Keratinocyte (primary cell): Measurements from ENCODE around the gene TMEM30A.

Experiments
- EZH2 ChIP-seq: IDR thresholded peaks from one replicate; pipeline ENCODE4 v1.6.1; 2012; ENCODE audit warnings: inconsistent platforms, mild to moderate bottlenecking, low read length, moderate library complexity
- TF ChIP-seq, protein P1 (sequence below), 3 experiments: IDR thresholded peaks in 1 of 3; conservative IDR thresholded peaks in 1 of 3; optimal IDR thresholded peaks in 1 of 3; 2 replicates in 2 of 3; 3 replicates in 1 of 3; pipeline versions ENCODE3 to v1.5.1; 2011; ENCODE audit warnings: low read length in 3 of 3, mild to moderate bottlenecking in 3 of 3, moderate library complexity in 2 of 3, control low read depth in 1 of 3, inconsistent platforms in 1 of 3; ENCODE audit not compliant: insufficient read depth in 2 of 3; ENCODE audit errors: extremely low read depth in 1 of 3

DNA sequence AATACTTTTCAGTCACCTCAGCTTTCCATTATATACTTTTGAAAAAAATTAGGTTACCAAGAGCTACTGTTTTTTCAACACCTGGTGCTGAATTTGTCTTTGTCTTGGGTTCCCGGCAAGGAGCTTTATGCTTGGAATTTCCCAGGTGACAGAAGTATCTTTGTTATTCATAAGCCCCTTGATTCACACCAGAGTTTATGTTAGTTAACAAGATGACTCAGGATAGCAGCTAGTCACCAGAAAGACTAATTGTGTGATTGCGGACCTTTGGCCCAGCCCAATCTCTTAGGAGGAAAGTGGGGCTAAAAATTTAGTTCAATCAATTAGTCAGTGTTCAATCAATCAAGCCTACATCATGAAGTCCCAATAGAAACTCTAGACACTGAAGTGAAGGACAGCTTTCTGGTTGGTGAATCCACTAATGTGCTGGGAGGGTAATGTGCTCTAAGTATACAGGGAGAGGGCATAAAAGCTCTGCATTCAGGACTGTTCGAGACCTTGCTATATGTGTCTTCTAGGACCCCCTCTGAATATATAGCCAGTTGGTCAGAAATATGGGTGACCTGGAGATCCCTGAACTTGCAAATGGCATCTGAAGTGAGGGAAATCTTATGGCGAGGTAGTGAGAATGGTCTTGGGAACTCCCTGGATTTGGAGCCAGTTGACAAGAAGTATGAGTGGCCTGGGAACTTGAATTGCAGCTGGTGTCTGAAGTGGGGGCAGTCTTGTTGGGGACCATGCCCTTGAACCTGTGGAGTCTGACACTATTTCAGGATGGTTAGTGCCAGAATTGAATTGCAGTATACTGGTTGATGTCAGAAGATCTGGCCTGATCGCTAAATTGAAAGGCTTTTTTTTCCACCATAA, 16.2 kb downstream of the TMEM30A start:
- TF ChIP-seq, protein P1, sequence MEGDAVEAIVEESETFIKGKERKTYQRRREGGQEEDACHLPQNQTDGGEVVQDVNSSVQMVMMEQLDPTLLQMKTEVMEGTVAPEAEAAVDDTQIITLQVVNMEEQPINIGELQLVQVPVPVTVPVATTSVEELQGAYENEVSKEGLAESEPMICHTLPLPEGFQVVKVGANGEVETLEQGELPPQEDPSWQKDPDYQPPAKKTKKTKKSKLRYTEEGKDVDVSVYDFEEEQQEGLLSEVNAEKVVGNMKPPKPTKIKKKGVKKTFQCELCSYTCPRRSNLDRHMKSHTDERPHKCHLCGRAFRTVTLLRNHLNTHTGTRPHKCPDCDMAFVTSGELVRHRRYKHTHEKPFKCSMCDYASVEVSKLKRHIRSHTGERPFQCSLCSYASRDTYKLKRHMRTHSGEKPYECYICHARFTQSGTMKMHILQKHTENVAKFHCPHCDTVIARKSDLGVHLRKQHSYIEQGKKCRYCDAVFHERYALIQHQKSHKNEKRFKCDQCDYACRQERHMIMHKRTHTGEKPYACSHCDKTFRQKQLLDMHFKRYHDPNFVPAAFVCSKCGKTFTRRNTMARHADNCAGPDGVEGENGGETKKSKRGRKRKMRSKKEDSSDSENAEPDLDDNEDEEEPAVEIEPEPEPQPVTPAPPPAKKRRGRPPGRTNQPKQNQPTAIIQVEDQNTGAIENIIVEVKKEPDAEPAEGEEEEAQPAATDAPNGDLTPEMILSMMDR (optimal IDR thresholded peaks at IDR 0.05 in 1 of 3, IDR thresholded peaks at IDR 0.05 in 1 of 3, conservative IDR thresholded peaks at IDR 0.05 in 1 of 3; ENCODE audit: extremely low read depth in 1 of 3, insufficient read depth in 2 of 3, low read length in 3 of 3) = no peak
- no peak for TF ChIP-seq EZH2
